Hippocampal formation (tissue), 2 donors: ENCODE measurements around the gene ITGBL1.

ENCODE experiments used
- DNase-seq, 2 donors: peaks; one replicate each; lab custom pipeline; 2025; lab: John Stamatoyannopoulos, UW

The ITGBL1 gene

DNA sequence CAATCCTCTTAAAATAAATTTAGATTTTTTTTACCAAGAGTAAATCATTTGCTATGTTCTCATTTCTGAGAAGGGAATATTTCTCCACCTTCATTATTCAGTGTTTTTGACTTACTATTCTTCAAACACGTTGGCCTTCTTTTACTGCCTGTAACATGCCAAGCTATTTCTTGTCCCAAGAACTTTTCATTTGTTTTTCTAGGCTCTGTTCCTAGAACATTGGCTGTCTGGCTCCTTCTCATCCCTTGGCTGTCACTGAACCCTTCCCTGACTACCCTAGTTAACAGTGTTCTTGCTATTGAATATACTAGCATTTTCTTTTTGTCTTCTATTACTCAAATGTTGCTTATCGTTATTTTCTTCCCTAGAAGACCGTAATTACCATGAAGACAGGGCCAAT lies 248.1 kb downstream of the ITGBL1 start:
- peak in 1 of 2 donors; percentile 47 for DNase-seq

DNA sequence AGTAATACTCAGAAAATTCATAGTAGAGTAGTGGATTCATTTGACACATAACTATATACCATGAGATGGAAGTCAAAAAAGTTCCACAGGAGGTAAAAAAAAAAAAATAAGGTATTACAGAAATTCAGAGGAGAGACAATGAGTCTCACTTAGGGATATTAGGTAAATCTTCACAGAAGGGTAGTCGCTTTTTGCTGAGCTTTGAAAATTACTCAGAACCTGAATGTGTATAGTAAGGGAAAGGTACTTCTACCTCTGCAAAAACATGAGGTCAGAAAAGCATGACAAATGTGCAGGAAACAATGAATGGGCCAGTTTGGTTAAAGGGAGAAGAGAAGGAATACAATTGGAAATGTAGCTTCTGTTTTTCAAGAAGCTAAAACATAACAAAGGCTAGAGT lies 250.6 kb downstream of the ITGBL1 start:
- DNase-seq, result no peak

DNA sequence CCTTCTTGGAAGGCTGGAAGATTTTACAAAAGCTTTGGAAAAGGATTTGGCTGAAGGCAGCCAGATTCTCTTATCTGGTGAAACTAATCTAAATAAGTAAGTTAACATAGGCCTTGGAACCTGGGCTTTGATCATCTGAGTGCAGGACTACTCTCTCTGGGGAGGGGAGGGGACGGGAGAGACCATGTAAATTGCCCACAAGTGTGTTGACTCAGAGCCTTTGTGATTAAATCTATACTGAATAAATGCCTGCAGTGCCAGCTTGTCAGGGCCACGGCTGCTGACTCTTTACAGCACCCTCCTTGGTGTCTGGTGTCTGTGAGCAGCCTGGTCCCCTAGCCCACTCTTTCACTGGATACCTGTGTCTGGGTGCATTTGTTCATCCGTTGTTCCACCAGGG lies 251.4 kb downstream of the ITGBL1 start:
- DNase-seq, result no peak

DNA sequence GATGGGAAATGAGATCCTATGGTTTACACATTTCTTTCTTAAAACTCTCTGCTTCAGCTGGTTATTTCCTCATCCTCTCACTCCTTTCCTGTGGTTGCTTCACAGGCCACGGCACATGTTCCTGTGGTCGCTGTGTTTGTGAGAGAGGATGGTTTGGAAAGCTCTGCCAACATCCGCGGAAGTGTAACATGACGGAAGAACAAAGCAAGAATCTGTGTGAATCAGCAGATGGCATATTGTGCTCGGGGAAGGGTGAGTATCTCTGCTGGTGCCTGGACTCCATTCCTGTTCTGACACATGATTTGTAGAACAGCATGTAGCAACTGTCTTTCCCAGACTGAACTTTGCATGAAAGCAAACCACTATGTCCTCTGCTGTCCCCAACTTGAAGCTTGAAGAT lies 254.2 kb downstream of the ITGBL1 start:
- DNase-seq, result no peak

DNA sequence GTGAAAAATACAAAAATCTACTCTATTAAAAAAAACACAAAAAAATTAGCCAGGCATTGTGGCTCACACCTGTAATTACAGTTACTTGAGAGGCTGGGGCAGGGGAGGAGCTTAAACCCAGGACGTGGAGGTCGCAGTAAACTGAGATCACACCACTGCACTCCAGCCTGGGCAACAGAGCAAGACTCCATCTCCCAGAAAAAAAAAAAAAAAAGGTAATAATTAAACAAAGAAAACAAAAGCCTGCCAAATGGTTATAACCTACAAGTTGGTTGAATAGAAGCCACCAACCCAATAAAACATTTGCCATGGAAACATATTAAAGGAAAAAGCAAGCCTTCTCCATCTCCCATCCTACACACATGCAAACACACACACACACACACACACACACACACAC lies 255.2 kb downstream of the ITGBL1 start:
- no peak for DNase-seq

DNA sequence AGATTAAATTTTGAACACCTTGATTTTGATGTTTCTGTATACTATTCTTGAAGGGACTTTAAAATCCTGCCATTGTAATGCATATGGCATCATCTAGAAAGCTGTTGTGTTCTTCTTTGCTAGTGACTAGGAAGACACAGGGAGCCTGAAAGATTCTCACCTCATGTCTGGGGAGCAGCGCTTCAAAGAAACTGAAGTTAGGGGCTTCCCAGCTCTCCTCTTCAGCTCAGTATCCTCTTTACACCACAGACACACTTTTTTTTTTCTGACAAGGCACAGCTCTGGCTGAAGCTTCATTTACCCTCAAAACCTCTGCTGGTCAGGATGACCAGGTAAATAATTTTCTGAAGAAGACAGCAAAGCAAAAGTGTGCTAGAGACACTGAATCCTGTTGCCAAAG lies 255.6 kb downstream of the ITGBL1 start:
- DNase-seq, result no peak

DNA sequence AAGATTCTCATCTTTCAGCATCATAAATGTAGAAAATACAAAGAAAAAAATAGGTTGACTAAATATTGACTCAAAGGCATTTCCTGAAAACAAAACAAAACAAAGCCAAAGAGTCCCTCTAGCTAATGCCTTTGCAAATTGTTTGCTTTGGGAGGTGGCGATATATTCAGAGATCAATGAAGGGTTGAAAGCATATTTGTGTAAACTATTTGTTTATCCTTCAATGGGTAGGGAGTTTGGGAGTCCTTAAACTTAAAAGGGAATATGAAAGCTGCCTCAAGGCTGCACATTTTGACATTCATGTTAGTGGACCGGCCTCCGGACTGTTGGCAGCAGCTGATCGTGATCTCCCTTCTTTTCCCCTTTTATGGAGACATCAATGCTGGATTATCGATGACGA lies 257.5 kb downstream of the ITGBL1 start:
- no peak for DNase-seq

DNA sequence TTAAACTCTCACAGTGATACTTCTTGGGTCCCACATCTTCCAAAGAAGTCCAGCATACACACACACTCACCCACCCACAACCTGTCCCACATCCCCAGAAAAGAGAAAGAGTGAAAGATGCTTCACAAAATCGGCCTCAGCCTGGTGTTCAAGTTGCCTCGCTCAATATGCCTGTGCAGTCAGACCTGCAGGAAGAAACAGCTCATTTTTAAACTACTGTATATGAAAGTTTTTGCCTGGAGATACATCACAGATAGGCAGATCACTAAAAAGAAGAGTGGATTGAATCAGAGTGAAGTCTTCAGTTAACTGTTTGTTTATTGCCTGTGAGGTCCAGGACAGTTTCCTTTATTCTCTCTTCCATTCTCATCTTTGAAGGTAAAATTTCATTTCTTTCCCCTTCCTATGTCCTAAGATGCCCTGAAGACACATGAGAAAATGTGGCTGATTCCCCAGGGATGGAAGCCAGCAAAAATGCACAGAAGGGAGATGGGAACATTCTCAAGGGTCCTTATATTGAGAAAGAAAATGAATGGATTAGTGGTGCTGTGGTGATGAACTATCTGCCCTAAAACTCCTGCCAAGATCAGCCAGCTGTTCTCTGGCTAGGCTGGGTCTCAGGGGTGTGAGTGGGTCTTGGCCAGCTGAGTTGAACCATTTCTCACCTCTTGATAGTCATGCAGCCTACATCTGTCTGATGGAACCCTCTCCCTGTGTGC lies 259.0 kb downstream of the ITGBL1 start:
- DNase-seq, result no peak

DNA sequence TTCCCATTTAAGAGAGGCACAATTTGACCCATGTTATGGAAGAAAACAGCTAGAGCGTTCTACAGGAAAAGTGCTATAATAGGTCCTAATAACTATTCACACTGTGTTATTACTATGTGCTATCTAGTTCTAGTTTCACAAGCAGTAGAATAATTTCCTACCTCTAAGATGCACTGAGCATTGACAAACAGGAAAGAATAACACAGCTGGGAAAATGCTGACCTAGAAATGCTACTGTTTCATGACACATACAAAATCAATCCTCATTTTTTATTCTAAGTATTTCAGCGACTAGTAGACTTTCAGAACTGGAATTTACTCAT lies 259.5 kb downstream of the ITGBL1 start:
- no peak for DNase-seq

DNA sequence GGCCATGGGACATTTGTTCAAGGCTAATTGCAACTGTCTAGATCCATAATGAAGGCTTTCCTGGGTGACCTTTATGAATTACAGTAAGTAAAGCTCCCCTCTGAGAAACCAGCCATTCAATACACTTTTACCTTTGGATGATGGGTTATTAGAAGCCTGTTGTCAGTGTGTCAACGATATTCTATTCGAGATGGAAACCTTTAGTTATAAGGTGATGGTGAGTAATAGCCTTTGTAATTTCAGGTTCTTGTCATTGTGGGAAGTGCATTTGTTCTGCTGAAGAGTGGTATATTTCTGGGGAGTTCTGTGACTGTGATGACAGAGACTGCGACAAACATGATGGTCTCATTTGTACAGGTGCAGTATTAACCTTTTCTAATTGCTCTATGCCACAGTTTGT lies 261.7 kb downstream of the ITGBL1 start:
- no peak for DNase-seq

DNA sequence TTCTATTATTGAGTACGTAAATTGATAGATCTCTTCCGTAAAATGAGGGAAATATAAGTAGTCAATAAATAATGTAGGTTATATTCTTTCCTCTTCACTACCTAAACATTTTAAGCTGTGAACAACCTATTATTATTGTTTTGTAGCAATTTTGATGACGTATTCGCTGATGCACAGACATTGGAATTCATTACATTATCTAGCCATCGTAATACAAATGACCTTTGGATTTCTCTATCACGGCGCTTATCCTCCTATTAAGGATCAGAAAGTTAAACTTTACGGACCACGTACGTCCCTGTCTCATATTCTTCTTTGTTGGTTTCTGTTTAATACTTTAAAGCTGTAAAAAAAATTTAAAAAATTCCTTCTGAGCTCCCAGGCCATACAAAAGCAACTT lies 264.9 kb downstream of the ITGBL1 start:
- no peak for DNase-seq

DNA sequence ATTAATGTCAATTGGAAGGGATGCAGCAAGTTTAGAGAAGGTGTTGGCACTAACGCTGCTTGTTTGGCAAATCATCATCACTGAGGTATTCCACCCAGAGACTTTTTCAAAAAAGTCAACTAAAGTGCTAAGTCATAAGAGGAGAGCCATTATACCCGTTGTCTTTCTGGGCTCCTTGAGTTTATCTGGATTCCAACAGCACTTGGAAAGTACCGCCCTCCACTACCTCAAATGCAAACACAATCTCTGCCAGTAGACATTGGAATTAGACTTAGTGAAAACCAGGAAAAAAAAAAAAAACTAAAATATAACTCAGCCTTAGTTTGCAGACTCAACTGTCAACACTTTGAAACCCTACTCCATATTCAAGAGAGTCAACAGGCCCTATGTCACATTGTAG lies 266.0 kb downstream of the ITGBL1 start:
- no peak for DNase-seq

DNA sequence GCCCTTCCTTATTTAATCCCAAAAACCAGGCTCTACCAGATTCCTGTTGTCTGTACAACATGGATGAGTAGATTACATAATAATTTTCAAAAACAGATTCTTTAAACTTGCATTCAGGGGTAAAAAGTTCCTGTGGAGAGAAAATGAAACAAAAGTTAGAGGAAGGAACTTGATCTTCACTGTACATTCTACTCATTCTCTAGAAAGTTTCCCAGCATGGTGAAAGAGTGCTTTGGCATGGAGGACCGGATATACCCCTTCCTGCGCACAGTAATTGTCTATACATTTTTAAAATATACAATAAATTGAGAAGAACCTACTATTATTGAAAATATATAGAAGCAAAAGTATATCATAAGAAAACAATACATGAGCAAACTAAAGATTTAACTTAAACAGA lies 274.2 kb downstream of the ITGBL1 start:
- no peak for DNase-seq

DNA sequence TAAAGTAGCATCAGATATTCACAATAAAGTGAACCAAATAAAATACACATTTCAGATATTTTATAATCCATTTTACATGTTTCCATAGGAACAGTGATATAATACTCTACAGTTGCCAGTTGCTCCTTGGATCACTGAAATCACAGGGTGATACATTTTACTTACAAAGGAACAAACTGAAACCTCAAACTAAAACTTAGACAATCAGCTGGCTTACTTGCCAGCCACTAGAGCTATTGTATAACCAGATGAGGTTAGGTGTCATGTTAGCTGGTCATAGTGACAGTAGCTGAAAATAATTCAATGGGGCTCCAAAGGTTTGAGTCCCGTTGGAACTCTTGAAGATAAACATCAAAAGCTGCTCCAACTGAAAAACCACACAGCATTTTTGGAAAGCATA lies 274.6 kb downstream of the ITGBL1 start:
- no peak for DNase-seq

DNA sequence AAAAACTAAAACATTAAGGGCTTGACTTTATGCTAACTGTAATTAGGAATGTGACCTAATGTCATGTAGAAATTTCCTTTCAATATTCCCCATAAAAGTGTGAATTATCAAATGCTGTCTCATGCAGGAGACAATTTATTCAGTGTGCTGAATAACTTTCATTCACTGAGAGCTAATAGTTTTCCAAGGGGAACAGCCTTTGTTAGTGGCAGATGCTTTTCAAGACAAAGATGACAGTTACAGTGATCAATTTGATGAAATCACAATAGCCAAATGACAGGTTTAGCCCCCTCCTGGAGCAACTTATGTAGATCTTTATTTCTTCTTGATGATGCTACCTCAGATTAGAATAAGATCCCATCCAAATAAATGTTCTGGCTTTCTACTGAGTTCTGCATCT lies 275.5 kb downstream of the ITGBL1 start:
- no peak for DNase-seq

DNA sequence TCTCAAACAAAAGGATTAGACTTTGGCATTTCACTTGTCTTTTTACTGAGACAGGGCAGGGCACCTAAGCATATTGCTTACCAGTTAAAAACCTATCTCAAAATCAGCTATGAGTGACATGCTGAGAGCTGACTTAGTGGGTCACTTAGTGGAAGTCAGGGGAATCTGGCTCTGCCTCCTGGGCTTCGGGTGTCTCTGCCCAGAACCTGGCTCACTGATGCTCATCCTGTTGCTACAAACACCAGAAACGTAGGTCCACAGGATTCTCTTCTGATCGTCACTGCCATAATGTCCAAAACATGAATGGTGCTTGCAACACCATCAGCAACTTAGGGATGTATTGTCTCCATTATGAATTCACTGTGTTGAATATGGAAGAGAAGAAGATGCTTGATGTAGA lies 276.1 kb downstream of the ITGBL1 start:
- DNase-seq, result no peak

DNA sequence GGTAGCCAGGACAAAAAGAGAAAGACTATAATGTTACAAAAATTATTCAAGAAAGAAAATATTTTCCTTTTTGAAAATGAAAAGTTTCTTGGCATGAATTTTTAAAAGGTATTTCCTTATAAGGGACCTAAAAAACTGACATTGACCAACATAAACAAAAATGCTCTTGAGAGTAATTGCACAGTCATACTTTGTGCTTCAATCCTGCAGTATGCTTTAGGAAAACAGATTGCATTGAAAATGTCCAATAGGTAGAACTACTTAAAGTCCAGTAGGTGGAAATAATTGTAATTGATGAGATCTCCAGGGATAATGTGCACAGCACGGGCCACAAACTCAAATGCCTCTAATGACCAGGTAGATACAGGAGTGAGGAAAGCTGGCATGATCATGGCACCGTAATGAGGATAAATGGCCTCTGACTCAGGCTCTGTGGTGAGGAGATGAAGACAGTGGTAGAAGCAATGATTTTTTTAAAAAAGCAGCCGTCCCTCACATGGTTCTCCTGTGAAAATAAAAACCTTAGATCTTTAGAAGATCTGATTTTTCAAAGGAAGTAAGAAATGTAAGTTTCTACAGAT lies 278.0 kb downstream of the ITGBL1 start:
- DNase-seq, result no peak

DNA sequence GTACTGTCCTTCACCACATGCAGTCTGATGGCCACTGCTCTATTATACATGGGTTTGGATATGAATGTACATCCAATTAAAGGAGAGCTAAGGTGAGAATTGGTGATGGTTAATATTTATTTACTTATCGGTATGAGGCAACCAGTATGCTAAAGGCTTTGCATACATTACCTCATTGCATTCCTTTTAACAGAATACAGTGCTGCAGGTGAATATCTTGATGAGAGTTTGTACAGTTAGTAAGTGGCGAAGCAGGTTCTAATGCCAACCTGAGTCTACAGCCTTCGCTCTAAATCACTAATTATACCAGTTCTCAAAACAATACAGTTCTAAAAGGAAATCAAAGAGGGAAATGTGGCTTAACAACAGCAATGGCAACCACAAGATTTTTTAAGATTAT lies 284.1 kb downstream of the ITGBL1 start:
- no peak for DNase-seq

DNA sequence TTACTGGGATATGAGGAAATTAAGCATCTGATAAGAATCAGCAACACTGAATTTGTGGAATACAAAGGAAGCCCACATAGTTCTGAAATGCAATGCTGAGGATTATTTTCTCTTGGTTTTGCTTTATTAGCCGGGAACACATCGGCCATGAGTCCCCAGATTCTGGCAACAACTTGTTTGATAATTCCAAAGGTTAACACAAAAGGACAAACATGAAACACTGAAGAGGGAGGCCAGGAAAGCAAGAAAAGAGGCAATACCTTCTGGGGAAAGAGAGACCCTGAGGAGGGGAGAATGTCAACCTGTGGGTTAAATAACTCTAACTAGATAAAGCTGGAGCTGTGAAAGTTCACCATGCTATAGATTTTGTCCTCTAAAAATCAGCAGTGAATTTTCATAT lies 285.9 kb downstream of the ITGBL1 start:
- DNase-seq, result no peak

DNA sequence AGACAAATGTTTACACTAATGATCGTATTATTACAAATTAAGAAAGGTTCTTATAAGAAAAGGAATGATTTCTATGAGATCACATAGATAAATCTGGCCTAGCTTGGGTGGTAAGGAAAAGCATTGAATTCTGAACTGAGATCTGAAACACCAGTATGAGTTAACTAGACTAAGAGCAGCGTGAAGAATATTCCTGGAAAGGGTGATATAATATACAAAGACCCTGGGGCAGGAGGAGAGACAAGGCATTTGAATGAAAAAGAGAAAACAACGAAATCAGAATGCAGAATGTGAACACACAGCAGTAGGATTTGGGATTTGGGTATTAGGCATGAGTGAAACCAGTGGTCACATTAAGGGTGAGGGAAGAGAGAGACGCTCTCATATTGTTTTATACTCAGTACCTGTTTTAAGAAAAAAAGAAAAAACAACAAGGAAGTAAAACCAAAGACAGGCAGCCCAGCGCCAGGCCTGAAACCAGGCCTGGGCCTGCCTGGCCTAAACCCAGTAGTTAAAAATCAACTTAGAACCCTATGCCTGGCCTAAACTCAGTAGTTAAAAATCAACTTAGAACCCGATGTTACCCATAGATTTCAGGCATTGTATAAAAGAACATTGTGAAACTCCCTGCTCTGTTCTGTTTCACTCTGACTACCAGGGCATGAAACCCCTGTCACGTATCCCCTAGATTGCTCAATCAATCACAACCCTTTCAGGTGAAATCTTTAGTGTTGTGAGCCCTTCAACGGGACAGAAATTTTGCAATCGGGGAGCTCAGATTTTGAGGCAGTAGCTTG lies 287.1 kb downstream of the ITGBL1 start:
- DNase-seq, result no peak

DNA sequence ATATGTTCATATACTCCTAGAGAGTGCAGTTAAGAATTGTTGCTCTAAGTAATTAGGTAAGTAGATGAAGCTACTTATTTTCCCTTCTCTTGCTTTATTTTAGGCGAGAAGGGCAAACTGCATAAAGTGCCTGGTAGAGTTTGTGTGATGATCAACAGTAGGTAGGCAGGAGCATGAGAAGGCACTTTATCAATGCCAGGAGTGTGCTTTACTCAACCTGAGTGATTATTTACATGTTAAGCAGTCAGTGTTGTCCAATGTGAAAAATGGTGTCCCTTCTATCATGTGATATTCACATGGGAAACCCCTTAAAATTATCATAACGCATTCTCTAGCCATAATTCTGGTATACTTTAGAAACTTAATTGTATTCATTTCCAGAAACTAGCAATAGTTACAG lies 294.0 kb downstream of the ITGBL1 start:
- no peak for DNase-seq

DNA sequence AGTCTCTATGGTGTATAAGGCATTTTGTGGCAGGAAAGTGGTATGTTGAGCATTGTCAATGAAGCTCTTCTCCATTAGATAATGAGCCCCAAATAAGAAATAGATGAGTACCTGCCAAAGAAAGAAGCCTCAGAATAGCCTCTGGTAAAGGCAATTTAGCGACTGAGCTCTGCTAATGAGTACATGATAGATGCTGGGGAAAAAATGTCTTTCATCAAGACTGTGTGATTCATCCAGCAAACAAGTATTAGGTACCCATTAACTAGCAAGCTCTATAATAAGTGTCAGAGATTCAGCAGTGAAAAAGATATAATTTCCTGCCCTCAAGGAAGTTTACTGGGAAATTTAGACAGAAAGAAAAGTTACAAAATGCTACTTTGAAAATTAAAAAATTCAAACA lies 294.6 kb downstream of the ITGBL1 start:
- no peak for DNase-seq

DNA sequence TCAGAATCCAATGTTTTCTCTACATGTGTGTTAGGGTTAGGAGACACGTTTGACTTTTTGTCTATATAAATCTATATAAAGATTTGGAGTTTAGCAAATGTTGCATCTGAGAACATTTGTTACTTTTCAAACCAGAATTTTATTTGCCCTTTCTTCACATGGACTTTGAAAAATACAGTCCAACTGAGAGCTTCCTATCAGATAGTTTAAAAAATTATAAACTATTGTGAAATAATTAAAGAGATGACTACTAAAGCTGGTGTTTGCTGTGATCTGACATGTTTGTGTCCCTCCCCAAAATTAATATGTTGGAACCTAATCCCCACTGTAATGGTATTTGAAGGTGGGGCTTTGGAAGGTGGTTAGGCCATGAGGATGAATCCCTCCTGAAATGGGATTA lies 297.1 kb downstream of the ITGBL1 start:
- no peak for DNase-seq

DNA sequence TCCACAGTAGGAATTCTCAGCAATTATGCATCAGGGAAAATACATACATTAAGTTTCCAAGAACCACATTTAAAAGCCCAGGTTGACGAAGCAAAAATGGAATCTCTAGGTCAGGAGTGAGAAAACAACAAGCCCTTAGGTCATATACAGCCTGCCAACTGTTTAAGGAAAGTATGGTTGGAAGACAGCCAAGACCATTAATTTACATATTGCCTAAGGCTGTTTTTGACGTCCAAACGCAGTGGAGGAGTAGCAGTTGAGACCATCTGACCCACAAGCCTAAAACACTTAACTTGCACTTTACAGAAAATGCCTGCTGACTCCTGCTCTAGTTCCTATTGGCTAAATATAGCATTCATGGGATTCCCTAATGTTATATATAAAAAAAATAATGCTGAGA lies 299.0 kb downstream of the ITGBL1 start:
- DNase-seq, result no peak
